Fibroblast of skin of right quadriceps (primary cell): ENCODE data around the gene SKIDA1.

Experiments
- DNase-seq: peaks from one replicate; pipeline ENCODE4 v3.0.0-alpha.2; 2013

SKIDA1 gene

GRCh38 chr10:21515361-21516241 is 9.9 kb downstream of the SKIDA1 start:
- DNase-seq, result no peak

GRCh38 chr10:21514818-21515351 is 10.6 kb downstream of the SKIDA1 start:
- DNase-seq, result peak; percentile 68

- DNase-seq, result no peak
Measured at GRCh38 chr10:21514129-21514817, 11.2 kb downstream of the SKIDA1 start.

- no peak for DNase-seq
Measured at GRCh38 chr10:21513405-21513788, 12.1 kb downstream of the SKIDA1 start.

- DNase-seq, result no peak
Measured at GRCh38 chr10:21512573-21513404, 12.7 kb downstream of the SKIDA1 start.

- no peak for DNase-seq
Measured at GRCh38 chr10:21511946-21512572, 13.4 kb downstream of the SKIDA1 start.

GRCh38 chr10:21511095-21511570 is 14.3 kb downstream of the SKIDA1 start:
- no peak for DNase-seq

GRCh38 chr10:21510241-21511094 is 15.0 kb downstream of the SKIDA1 start:
- no peak for DNase-seq

- no peak for DNase-seq
Measured at GRCh38 chr10:21509341-21510240, 15.9 kb downstream of the SKIDA1 start.

- no peak for DNase-seq
Measured at GRCh38 chr10:21508706-21509331, 16.7 kb downstream of the SKIDA1 start.

GRCh38 chr10:21507150-21507549 is 18.3 kb downstream of the SKIDA1 start:
- no peak for DNase-seq

- no peak for DNase-seq
Measured at GRCh38 chr10:21506351-21506750, 19.1 kb downstream of the SKIDA1 start.

GRCh38 chr10:21505711-21506278 is 19.7 kb downstream of the SKIDA1 start:
- no peak for DNase-seq

GRCh38 chr10:21503542-21503941 is 21.9 kb downstream of the SKIDA1 start:
- no peak for DNase-seq

- DNase-seq, result no peak
Measured at GRCh38 chr10:21502348-21502740, 23.1 kb downstream of the SKIDA1 start.

- DNase-seq, result no peak
Measured at GRCh38 chr10:21501731-21502347, 23.6 kb downstream of the SKIDA1 start.

GRCh38 chr10:21501091-21501490 is 24.4 kb downstream of the SKIDA1 start:
- DNase-seq, result no peak

GRCh38 chr10:21500578-21500910 is 24.9 kb downstream of the SKIDA1 start:
- DNase-seq, result no peak
